OCI-LY1 (cell line): ENCODE measurements around the gene SNX5.
A peak's percentile ranks its signal among the peaks of the same experiment; 100 is the strongest.

Experiments used
- CTCF ChIP-seq: fragments of 200-600 bp; sonication (generic), shearing (Covaris generic); IDR thresholded peaks from 2 replicates; pipeline ENCODE4 v1.5.1; 2017; ENCODE audit warnings: mild to moderate bottlenecking, antibody characterized with exemption, low read length, moderate library complexity, mixed read lengths
- EZH2 ChIP-seq: fragments of 200-600 bp; sonication (generic), shearing (Covaris generic); IDR thresholded peaks from 2 replicates; pipeline ENCODE4 v1.8.0; 2017; ENCODE audit warnings: borderline replicate concordance, mixed run types, mild to moderate bottlenecking, antibody characterized with exemption, low read length, moderate library complexity, mixed read lengths

- peak; percentile 98 for TF ChIP-seq CTCF
- TF ChIP-seq EZH2: no peak
Measured at GRCh38 chr20:17995967-17996819, 27.6 kb upstream of the SNX5 start.
